Measurements from ENCODE around the gene GATC.
"Not testable (repeated sequence)": the region's sequence is repeated elsewhere in the genome, so short reads cannot be mapped to it uniquely, and the experiment has no call there.

Gene GATC

DNA sequence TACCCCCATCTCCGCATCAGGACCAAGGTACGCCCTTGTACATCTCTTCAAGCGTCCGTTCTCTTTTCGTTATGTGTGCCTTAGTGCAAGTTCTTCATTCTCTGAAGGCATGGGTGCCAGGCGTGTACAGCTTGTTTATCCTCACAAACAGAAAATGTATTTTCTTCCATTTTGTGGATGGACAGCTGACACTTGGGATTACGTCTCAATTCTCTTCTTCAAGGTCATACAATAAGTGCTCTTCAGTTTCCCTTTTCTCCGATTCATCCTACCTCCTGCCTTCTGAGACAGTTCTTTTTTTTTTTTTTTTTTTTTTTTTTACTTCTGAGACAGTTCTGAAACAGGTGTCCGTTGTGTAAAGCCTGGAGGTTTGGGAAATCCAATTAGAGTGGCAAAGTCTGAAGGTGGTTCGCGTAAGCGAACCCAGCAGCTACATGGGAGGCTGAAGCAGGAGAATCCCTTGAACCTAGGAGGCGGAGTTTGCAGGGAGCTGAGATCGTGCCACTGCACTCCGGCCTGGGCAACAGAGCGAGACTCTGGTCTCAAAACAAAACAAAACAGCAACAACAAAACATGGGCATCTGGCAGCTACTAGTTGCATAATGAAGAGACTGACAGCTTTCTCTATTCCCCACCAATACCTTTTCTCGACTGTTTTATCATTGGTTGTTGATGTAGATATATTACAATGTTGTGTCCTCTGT, 7.6 kb upstream of the GATC start:
- no peak for FAIRE-seq
- TF ChIP-seq TAF1 (IDR thresholded peaks at IDR 0.05; ENCODE audit: borderline replicate concordance, low read depth, low read length): no peak
- TF ChIP-seq POLR2A (IDR thresholded peaks at IDR 0.05; ENCODE audit: low read depth, low read length): no peak
- TF ChIP-seq POLR2AphosphoS5 (IDR thresholded peaks at IDR 0.05; ENCODE audit: low read depth, low read length): no peak
- no peak for DNase-seq (ENCODE audit: insufficient read length)

DNA sequence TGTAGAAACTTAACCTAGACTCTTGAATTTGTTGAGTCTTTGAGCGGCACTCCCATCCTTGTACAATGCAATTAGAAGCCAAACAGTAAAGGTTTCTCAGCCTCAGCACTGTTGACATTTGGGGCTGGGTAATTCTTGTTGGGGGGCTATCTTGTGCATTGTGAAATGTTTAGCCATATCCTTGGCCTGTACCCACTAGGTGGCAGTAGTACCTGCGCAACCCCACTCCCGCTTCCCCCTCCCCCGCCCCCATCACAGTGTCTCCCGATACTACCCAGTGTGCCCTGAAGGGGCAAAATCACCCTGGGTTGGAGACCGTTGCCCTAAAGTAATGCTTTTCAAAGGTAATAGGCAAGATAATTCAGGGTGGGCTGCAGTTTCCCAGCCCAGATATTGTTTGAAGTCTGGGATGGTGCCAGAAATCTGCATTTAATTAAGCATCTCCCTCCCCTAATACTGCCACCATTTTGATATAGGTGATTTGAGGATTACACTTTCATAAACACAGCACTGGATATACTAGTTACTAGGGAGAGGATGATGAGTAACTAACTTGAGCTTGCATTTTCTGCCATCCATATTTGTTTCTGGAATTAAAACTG, 6.5 kb upstream of the GATC start:
- TF ChIP-seq POLR2AphosphoS5 (IDR thresholded peaks at IDR 0.05; ENCODE audit: low read depth, low read length) (no peak), TAF1 (IDR thresholded peaks at IDR 0.05; ENCODE audit: borderline replicate concordance, low read depth, low read length) (no peak), POLR2A (IDR thresholded peaks at IDR 0.05; ENCODE audit: low read depth, low read length) (no peak)
- FAIRE-seq (peak; percentile 62), DNase-seq (ENCODE audit: insufficient read length) (peak; percentile 67)

DNA sequence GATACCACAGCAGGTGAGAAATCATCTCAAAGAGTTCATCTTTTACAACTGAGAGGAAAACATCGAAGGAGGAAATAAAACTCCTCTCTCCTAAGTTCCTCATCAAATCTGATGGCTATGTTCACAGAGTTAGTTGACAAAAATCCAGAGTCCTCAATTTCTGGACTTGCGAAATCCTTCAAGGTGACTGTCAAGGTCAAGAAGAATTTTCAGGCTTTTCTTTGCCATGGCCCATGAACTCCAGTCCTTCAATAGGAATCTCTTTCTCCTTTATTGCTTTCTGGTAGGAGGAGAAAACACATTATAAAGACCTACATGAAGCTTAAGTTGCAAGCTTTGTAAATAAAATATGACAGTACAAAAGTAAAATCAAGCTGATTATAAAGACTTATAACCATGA, 1.6 kb upstream of the GATC start:
- TF ChIP-seq POLR2AphosphoS5 (IDR thresholded peaks at IDR 0.05; ENCODE audit: low read depth, low read length): no peak
- no peak for TF ChIP-seq POLR2A (IDR thresholded peaks at IDR 0.05; ENCODE audit: low read depth, low read length)
- TF ChIP-seq TAF1 (IDR thresholded peaks at IDR 0.05; ENCODE audit: borderline replicate concordance, low read depth, low read length): no peak
- FAIRE-seq: no peak

DNA sequence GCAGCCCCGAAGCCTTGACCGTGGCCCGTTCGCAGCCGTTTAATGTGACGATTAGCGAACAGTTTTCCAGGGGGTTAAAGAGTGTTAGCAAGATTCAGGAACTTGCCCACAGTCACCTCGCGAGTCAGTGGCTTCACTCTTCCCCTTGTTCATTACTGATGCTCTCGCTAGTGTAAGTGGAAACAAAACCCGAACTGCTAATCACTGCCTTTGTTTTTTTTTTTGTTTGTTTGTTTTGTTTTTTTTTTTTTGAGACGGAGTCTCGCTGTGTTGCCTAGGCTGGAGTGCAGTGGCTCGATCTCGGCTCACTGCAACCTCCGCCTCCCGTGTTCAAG, 567 bp downstream of the GATC start:
- not testable (repeated sequence) for DNase-seq (ENCODE audit: insufficient read length); FAIRE-seq

More for the DNA sequence above, 1.6 kb upstream of the GATC start:
- DNase-seq (ENCODE audit: insufficient read length): no peak

DNA sequence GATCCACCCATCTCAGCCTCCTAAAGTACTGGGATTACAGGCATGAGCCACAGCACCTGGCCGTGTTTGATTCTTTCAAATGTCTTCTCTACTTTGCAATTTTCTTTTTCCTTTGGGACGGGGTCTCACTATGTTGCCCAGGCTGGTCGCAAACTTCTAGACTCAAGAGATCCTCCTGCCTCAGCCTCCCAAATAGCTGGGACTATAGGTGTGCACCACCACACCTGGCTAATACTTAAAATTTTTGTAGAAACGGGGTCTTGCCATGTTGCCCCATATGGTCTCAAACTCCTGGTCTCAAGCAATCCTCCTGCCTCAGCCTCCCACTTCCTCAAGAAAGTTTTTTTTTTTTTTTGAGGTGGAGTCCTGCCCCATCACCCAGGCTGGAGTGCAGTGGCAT, 1.7 kb downstream of the GATC start:
- TF ChIP-seq TAF1 (IDR thresholded peaks at IDR 0.05; ENCODE audit: borderline replicate concordance, low read depth, low read length) (no peak), POLR2AphosphoS5 (IDR thresholded peaks at IDR 0.05; ENCODE audit: low read depth, low read length) (no peak)
- DNase-seq (ENCODE audit: insufficient read length) (no peak), FAIRE-seq (no peak)

DNA sequence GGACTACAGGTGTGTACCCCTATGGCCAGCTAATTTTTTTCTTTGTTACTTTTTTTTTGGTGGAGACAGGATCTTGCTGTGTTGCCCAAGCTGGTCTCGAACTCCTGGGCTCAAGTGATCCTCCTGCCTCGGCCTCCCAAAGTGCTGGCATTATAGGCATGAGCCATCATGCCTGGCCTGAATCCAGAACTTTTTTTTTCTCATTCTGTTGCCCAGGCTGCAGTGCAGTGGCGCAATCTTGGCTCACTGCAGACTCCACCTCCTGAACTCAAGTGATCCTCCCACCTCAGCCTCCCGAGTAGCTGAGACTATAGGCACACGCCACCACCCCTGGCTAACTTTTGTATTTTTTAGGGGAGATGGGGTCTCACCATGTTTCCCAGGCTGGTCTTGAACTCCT, 6.3 kb downstream of the GATC start:
- not testable (repeated sequence) for DNase-seq (ENCODE audit: insufficient read length); FAIRE-seq

DNA sequence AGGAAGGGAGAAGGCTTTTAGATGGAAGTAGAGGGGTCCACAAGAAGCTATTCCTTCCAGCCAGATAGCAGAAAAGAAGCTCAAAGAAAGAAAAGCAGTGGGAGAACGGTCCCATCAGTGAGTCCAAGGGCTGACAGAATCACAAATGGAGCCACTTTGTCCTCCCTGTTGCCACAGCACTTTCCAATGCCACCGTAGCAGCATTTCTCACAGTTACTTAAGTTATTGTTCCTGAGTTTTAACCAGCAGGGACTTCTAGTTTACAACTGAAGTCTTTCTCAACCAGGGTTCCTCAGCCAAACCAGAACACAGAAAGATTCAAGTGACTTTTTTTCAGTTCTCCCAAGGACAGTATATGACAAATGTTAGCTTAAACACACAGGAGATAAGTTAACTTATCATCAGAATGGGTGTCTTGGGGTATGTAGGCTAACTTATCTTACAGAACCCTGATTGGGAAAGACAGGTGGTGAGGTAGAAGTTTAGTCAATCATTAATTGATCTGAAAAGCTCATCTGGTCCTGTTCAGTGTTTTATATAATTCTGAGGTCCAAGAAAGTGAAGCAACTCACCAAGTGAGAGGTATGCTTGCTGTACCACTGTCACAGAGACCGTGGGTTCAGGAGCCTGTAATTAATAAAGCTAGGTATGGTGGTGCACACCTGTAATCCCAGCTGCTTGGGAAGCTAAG, 7.0 kb downstream of the GATC start:
- FAIRE-seq: no peak

DNA sequence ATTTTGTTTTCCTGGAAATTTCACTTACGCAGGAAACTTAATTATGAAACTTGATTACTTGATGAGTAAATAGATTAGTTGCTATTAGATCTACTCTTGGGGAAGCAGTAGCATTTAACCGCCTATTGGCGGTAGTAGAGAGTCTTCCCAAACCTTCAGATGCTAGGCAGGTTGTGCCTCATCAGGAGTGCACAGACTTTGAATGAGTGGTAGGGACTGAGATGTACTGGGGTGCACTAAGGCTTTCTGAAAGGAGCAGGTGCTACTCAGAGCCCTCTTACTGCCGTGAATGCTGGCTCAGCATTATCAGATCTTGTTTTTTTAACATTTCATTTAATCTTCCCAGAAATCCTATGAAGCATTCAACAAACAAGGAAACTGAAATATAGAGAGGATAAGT, 7.7 kb downstream of the GATC start:
- FAIRE-seq (peak; percentile 36), DNase-seq (ENCODE audit: insufficient read length) (no peak)
- no peak for TF ChIP-seq TAF1 (IDR thresholded peaks at IDR 0.05; ENCODE audit: borderline replicate concordance, low read depth, low read length)
- no peak for TF ChIP-seq POLR2AphosphoS5 (IDR thresholded peaks at IDR 0.05; ENCODE audit: low read depth, low read length)
- no peak for TF ChIP-seq POLR2A (IDR thresholded peaks at IDR 0.05; ENCODE audit: low read depth, low read length)

More for the DNA sequence above, 7.0 kb downstream of the GATC start:
- no peak for TF ChIP-seq TAF1 (IDR thresholded peaks at IDR 0.05; ENCODE audit: borderline replicate concordance, low read depth, low read length)
- no peak for TF ChIP-seq POLR2A (IDR thresholded peaks at IDR 0.05; ENCODE audit: low read depth, low read length)
- TF ChIP-seq POLR2AphosphoS5 (IDR thresholded peaks at IDR 0.05; ENCODE audit: low read depth, low read length): no peak
- no peak for DNase-seq (ENCODE audit: insufficient read length)

DNA sequence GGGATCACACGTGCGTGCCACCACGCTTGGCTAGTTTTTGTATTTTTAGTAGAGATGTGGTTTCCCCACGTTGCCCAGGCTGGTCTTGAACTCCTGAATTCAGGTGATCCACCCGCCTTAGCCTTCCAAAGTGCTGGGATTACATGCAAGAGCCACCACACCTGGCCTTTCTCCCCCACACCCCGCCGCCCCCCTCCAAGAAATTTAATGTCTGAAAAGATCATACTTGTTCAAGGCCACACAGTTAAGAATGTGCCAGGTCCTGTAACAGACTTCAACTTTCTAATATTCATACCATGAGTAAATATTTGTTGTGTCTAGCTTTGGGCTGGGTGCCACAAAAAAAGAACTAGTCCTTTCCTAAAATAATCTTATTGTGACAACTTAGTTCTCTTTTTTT, 9.1 kb downstream of the GATC start:
- TF ChIP-seq POLR2A (IDR thresholded peaks at IDR 0.05; ENCODE audit: low read depth, low read length) (no peak), TAF1 (IDR thresholded peaks at IDR 0.05; ENCODE audit: borderline replicate concordance, low read depth, low read length) (no peak), POLR2AphosphoS5 (IDR thresholded peaks at IDR 0.05; ENCODE audit: low read depth, low read length) (no peak)
- no peak for FAIRE-seq
- DNase-seq (ENCODE audit: insufficient read length): no peak

DNA sequence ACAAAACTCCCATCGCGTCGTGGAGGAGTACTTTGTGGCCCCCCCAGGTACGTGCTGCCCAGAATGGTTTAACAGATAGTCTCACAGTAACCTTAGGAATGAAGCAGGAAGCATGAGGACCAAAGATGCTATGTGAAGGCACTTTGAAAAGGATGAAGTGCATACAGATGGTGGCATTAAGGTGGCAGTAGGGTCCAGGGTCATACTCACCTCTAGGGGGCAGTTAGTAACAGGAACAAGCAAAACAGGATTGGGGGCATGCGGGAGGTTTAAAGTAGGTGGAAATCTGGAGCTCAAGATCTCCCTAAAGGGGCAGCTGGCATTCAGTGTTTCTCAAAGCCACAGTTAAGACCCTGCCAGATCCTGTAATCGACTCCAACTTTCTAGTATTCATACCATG, 10.9 kb downstream of the GATC start:
- TF ChIP-seq TAF1 (IDR thresholded peaks at IDR 0.05; ENCODE audit: borderline replicate concordance, low read depth, low read length) (no peak), POLR2AphosphoS5 (IDR thresholded peaks at IDR 0.05; ENCODE audit: low read depth, low read length) (no peak; the same call in 1 of the 2 replicates), POLR2A (IDR thresholded peaks at IDR 0.05; ENCODE audit: low read depth, low read length) (no peak; the same call in 1 of the 2 replicates)
- FAIRE-seq (no peak), DNase-seq (ENCODE audit: insufficient read length) (no peak)

DNA sequence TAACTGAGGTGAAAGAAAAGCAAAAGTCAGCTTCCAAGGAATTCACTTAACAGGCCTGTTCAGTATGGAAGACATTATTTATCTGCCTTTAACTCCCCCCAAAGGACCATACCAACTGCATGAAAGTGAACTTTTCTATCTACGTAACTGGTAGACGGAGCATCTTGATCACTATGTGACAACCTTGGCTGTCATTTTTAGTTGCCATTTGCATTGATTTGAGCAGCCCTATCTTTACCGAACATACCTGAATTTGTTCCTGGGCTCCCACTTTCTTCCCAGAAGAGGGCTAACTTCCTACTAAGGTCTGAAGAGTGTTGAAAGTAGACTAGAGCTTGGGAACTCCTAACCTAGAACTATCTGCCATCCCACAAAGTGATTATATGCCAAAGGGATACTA, 13.9 kb downstream of the GATC start:
- FAIRE-seq: no peak
- no peak for TF ChIP-seq TAF1 (IDR thresholded peaks at IDR 0.05; ENCODE audit: borderline replicate concordance, low read depth, low read length)
- TF ChIP-seq POLR2A (IDR thresholded peaks at IDR 0.05; ENCODE audit: low read depth, low read length): 0 out of 2 replicates have a peak, but pooled peaks have one; percentile 40

DNA sequence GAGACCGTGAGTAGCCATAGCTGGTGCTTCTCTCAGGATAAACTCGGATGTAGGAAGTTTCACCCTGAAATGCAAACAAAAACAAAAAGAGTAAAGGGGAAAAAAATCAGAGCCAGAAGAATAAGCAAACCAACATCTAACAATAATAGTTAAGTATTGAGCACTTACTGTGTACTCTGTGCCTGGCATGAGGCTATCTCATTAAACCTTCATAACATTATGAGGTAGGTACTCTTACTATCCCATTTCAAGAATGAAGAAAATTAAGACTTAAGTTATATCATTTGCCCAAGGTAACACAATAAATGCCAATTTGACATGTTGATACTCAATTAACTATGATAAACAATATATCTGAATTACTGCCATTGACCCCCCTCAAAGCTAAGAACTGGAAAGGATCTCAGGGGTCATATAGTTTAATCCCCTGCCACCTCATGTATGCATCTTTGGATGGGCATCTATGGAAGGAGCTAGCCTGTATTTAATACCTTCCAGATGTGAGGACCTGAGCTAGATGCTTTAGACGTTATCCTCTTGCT, 15.9 kb downstream of the GATC start:
- no peak for FAIRE-seq
- TF ChIP-seq TAF1 (IDR thresholded peaks at IDR 0.05; ENCODE audit: borderline replicate concordance, low read depth, low read length): no peak
- no peak for TF ChIP-seq POLR2AphosphoS5 (IDR thresholded peaks at IDR 0.05; ENCODE audit: low read depth, low read length)
- no peak for TF ChIP-seq POLR2A (IDR thresholded peaks at IDR 0.05; ENCODE audit: low read depth, low read length)
- no peak for DNase-seq (ENCODE audit: insufficient read length)

More for the DNA sequence above, 13.9 kb downstream of the GATC start:
- no peak for DNase-seq (ENCODE audit: insufficient read length)
